ENCODE measurements around the gene SMG1.

GRCh38 chr16:18932243-18932987 is 6.2 kb upstream of the SMG1 start:
- no peak for TF ChIP-seq CTCF (IDR thresholded peaks at IDR 0.05; ENCODE audit: low read depth, low read length, poor library complexity, severe bottlenecking)
- no peak for TF ChIP-seq EZH2phosphoT487 (IDR thresholded peaks at IDR 0.05; ENCODE audit: borderline replicate concordance, low read length)

Measured in DOHH2 (cell line).